Nucleus accumbens (tissue), 56 donors: ENCODE data around the gene HMX3.
A peak's percentile ranks its signal among the peaks of the same experiment; 100 is the strongest.

Experiments
- DNase-seq, 56 donors: peaks; one replicate each; lab custom pipeline; 2025; lab: John Stamatoyannopoulos, UW

Gene HMX3

DNA sequence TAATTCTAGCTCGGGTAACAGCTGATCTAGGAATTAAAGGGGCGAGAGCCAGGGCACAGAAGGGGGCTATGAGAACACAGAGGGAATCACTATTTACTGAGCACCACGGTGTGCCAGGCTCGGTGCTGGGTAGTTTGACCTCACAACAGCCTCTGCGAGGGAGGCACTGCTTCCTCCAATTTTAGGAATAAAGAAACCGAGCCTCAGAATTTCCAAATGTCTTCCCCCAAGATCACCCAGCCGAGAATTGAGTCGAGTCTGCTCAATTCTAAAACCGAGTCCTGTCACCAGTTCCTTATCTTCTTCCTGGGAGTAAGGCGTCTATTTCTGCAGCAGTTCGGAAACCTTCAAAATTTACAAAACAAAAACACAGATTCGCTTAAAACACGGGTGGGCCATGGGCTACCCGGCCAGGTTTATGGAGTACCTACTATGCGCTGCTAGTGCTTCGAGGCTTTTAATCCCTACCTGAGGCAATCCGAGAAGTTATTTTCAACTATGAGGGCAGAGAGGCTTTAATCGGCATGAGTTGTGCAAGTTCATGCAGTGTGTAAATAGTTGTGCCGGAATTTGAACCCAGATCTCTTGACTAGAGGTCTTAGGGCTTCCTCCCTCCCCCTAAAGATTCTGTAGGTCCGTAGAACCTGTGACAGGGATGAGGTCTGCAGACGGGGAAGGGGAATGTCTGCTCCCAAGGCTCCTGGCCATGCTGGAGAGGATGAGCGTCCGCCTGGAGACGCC, 11.3 kb downstream of the HMX3 start:
- no peak for DNase-seq

DNA sequence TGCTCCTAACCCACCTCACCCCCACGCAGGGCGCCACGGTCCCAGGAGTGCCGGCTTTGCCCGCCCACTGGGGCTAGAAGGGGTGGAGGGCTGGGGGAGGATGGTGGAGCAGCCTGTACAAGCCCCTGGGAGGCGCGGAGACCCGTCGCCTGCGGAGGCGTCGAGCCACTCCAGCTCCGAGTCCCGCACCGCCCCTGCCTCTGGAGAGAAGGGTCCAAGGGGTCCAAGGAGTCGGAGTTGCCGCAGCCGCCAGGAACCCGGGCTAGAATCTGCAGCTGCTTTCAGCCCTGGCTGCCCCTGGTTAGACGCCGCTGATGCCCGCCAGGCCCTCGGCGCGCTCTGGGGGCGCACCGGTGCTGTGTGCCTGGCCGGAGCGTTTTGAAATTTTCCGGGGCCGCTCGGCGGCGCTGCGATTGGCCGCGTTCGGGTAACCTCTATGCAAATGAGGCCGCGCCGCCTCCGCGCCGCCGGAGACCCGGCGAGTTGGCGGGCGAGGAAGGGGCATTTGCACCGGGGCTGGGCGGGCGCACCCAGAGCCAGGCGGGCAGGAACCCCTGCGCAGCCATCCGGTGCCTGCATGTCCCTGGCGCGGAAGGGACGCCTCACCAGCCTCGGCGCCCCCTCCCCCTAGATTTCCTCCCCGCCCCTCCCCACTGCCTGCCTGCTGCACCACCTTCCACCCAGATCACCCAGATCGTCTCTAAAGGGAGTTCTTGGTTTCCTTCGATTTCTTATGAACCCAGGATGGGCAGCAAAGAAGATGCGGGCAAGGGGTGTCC, 12.1 kb downstream of the HMX3 start, which contains the start of gene HMX2:
Gene HMX2 (plus strand): TSS at position 502 of the 779 bp plus-strand sequence. CDS start 243 bp downstream, at position 745.
- no peak for DNase-seq

DNA sequence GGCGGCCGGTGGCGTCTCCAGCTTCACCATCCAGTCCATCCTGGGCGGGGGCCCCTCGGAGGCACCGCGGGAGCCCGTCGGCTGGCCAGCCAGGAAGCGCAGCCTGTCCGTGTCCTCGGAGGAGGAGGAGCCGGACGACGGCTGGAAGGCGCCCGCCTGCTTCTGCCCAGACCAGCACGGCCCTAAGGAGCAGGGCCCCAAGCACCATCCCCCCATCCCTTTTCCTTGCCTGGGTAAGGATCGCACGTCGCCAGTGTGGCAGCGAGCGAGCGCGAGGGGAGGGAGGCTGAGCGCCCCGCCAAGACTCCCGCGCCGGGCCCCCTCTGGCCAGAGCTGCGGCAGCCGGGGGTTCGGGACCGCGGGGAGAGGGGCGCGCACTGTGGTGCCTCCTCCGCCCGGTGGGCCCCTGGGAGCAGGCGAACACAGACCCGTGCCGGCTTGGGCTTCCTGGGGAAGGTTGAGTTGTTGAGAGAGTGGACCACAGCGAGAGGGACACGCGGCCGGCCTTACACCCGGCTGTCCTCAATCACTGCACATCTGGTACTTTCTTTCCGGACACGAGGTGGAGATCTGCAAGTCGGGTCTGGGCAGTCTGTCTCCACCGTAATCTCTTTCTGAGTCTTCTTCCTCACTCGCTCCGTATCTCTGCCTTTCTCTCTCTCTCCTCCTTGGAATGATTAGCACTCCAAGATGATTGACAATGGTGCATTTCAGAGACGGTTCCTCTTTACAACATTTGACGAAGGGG, 12.8 kb downstream of the HMX3 start:
- DNase-seq: no peak

DNA sequence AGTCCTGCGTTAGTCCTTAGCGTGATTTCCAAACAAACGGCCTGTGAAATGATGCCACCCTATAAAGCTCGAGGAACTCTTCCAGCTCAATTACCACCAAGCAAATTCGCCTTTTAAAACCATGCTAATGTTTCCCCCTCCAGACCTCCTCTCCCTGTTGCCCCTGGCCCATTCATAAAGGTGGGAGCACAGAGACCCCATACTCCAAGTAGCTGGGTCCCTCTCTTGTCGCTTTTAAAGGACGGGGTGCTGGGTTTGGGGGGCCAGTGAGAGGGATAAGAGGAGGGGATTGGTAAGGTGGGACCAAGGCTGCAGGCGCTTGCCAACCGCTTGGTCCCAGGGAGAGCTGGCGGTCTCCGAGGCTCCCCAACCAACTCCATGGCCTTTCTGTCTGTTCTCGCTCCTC, 13.4 kb downstream of the HMX3 start:
- no peak for DNase-seq

DNA sequence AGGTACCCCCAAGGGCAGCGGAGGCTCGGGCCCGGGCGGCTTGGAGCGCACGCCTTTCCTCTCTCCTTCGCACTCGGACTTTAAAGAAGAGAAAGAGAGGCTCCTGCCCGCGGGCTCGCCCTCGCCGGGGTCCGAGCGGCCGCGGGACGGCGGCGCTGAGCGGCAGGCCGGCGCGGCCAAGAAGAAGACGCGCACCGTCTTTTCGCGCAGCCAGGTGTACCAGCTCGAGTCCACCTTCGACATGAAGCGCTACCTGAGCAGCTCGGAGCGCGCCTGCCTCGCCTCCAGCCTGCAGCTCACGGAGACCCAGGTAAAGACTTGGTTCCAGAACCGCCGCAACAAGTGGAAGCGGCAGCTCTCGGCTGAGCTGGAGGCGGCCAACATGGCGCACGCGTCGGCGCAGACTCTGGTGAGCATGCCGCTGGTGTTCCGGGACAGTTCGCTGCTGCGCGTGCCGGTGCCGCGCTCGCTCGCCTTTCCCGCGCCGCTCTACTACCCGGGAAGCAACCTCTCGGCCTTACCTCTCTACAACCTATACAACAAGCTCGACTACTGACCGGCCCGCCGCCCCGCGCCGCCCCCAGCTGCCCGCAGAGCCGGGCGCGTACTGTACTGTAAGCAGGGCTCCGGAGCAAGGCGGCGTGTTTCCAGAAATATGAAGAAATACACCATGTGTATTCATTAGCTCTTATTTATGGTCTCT, 13.9 kb downstream of the HMX3 start:
- no peak for DNase-seq

DNA sequence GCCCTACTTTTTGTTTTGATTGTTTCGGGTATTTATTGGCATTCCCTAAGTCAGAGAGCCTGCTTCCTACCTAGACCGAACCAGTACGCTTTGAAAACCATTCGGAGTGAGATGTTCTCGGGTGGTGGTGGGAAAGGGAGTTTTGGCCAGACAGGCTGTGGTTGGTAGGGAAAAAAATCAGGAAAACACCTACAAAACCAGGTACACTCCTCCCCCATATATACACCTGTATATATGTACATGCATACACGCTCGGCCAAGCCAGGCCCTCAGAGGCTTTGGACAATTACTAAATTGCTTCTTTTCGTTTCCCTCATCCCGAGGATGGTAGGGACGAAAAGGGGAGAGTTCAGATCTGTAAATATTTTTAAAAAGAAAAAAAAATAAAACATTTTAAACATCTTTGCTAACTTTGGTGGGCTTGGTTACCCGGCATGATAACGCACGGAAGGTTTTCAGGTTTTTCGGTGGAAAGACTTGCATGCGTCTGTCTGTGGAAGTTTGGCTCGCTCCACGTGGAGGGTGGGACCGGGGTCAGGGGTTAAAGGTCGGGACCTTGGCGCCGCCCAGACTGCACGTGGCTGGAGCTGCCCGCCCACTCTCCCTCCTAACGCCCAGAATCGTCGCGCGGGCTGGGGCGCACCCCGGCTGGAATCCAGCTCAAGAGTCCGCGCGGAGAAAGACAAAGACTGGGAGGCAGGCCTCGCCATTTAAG, 14.7 kb downstream of the HMX3 start:
- DNase-seq: no peak

DNA sequence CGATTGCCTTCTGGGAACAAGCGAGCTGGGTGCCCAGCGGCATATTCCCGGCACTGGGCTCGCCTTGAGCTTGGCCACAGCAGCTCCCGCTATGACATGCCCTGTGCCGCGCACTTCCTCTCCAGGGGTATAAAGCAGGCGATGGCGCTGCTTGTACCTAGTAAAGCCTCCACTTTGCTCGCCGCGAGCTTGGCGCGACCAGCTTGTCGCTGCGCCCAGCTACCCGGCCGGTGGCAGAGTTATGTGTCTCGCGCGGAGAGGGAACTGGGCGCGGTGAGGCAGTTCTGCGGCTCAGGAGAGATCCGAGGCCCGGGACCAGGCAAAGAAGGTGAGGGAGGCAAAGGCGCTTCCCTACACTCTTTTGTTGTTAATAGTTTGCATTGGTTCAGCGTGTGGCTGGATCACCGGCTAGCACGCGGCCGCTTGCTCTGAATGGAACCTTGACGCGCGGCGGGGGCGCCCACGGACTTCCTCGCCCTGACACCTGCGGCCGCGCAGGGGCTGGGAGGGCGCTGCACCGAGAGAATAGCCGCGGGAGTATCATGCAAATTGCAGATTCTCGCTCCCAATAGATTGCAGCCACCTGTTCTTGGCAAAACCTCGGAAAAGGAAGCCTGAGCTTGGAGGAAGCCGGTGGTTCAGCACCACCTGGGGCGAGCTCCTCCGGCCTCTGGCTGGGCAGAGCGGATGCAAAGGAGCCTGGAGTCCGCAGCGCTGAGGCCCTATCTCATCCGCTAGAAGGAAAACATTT, 15.4 kb downstream of the HMX3 start:
- no peak for DNase-seq

DNA sequence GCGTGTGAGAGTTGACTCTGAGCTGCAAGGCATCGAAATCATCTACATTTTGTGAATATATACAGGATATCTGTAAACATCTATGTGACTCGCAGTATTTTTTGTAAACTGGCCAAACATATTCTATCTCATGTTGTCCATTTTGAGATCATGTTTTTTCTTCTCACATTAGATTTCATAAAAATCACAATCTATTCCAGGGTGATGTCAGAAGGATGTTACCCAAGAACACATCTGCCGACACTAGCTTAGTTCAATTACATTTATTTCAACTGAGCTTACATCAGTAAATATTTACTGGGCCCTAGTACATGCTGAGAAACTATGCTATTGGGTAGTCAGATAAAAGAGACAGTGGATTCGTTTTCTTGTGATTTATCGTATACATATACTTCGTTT, 16.0 kb downstream of the HMX3 start:
- DNase-seq: no peak

DNA sequence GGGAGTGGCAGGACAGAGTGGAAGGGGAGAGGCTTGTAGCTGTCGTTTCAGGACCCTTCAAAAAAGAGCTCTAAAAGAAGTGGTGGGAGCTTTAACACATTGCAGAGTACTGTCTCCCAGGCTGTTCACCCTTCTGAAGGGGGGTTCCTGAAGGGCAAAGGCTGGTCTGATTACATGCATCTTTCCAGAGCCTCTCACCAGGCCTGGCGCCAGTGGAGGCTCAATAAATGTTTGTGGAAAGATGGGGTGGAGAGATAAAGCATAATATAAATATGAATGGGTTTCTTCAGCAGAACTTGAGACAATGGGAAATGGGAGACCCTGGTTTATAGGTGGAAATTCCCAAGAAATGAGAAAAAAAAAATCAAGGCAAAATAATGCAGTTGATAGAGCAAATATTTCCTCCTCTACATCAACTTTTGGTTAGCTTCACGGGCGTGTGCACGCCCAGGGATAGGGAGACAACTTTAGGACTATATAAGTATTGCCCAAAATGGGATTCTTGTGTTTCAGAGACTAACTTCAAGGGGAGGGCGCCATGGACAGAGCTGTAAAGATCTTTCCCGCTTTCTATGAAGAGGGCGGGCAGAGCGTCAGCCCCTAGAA, 17.8 kb downstream of the HMX3 start:
- no peak for DNase-seq

DNA sequence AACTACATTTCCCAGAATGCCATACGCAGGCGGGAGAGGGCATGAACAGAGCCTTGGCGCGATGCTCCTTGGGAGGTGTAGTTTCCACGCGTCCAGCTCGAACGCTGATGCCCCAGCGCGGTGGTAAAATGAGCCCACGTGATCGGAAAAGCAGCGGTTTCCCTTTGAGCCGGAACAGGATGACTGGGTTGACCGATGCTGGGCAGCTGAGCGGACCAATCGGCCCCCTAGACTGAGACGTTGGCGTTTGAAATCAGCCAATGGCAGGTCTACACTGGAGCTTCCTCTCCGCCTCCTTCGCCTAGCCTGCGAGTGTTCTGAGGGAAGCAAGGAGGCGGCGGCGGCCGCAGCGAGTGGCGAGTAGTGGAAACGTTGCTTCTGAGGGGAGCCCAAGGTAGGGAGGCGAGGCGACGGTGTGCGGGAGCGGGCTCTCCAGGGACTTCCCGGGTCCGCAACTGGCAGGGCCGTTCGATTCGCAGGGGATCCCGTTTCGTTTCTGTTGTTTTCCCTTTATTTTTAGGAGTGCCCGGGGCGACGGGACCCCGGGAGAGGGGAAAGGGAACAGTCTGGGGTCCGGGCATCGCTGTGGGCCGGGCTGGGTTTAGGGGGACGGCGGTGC, 18.4 kb downstream of the HMX3 start, which contains the start of gene BUB3:
Gene BUB3 (plus strand): TSS at position 311 of the 619 bp plus-strand sequence. CDS start 516 bp downstream, outside the sequence.
- peak; percentile 73 to 100 (median 99) for DNase-seq

DNA sequence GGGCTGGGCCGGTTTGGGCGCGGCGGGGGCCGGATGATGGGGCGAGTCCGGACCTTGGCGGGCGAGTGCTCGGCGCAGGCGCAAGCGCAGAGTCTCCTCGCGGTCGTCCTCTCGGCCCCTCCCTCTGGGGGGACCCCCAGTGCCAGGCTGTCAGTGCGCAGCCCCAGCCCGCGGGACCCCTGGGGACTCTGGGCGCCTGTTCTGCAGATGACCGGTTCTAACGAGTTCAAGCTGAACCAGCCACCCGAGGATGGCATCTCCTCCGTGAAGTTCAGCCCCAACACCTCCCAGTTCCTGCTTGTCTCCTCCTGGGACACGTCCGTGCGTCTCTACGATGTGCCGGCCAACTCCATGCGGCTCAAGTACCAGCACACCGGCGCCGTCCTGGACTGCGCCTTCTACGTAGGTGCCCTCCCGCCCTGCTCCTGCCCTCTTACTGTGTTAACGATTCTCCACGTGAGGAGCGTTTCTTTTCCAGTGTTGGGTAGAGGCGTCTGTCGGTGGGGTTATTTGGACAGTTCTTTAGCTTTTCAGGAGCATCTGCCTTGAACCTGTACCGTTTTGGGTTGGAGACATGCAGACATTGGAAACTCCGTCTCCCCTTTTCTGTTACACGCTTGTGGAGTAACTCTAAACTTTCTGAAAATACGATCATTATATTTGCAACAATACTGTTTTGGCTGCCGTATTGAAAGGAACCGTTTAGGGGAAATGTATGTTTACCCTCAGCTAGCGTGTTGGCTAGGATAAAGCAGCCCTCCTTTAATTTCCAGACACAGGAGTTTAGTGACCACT, 19.1 kb downstream of the HMX3 start:
- DNase-seq: peak in 27 of 56 donors; percentile 25 to 70 (median 56)

DNA sequence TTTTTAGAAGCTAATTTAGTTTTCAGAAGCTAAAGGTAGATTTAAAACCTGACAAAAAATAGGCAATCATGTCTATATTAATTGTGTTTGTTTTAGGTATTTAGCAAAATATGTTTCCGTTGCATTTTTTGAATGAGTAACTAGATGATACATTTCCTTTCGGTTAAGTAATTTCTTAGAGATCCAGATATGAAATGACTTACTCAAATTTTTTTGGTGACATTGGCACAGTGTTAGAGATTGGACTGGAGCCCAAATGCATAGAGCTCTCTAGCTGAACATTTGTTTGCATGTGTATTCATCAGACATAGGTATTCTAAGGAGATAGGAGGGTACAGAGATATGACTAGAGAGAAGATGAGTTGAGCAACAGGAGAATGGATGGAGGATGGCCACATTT, 20.3 kb downstream of the HMX3 start:
- no peak for DNase-seq

DNA sequence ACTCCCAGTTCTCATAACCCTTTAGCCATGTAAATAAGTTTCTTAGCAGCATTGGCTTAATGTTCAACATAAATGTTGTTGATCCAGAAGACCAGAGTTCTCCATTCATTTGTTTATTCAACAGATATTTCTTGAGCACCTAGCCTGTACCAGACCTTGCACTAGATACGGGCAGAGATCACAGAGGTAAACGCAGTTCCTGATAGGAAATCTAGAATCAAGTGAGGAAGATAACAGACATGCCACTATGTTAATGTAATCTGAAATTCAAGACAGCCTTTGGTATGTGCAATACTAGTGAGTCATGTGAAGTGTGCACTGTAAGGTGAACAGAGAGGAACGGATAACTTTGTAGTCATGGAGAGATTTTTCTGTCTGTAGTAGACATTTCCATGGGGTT, 21.4 kb downstream of the HMX3 start:
- no peak for DNase-seq

DNA sequence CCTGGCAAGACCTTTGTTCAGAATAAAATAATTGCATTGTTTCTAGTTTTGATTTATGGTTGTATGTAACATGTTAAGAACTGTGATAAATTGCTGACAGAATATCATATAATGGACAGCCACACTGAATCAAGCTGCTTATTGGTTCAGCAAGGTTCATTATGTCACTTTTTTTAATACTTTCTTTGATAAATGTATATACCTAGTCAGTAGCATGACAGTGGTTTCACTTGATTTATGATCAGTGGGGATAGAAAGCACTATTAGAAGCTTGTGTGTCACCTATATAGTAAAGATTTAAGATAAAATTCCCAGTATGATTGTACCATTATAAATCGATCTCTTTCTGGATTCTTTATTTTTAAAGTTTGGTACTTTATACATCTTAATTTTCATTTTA, 22.9 kb downstream of the HMX3 start:
- DNase-seq: no peak

DNA sequence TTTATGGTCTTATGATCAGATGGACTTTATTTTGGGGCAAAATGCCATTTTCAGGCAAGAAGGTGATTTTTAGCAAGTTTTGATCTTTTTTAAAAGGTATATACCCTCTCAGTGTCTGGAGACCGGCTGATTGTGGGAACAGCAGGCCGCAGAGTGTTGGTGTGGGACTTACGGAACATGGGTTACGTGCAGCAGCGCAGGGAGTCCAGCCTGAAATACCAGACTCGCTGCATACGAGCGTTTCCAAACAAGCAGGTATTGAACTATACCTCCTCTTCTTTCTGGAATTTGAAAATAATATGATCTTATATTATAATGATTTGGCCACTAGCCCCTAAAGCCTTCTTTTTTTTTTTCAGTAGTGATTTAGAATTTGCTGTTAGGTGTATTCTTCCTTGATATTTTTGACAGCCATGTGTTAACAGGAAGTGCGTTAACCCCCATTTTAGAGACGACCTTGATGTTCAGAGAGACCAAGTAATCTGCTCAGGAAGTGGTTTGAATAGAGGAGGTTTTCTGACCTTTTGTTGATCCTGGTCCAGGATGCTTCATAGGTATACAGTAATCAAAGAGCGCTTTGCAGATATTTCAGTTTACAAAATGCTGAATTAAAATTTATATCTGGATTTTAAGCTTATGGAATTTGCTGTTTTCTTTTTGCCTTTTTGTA, 24.7 kb downstream of the HMX3 start:
- no peak for DNase-seq

DNA sequence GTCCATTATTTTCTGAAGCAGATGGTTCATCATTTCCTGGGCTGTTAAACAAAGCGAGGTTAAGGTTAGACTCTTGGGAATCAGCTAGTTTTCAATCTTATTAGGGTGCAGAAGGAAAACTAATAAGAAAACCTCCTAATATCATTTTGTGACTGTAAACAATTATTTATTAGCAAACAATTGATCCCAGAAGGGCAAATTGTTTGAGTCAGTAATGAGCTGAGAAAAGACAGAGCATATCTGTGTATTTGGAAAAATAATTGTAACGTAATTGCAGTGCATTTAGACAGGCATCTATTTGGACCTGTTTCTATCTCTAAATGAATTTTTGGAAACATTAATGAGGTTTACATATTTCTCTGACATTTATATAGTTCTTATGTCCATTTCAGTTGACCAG, 28.5 kb downstream of the HMX3 start:
- no peak for DNase-seq
